NCI-H2196 treated with DMSO at 0.1 percent for 48 hours (cell line): Measurements from ENCODE around the gene EXOC4.

ENCODE experiments used
- DNase-seq: peaks from one replicate; lab custom pipeline; 2025; ENCODE audit not compliant: unreplicated experiment; lab: John Stamatoyannopoulos, UW

The EXOC4 gene

DNA sequence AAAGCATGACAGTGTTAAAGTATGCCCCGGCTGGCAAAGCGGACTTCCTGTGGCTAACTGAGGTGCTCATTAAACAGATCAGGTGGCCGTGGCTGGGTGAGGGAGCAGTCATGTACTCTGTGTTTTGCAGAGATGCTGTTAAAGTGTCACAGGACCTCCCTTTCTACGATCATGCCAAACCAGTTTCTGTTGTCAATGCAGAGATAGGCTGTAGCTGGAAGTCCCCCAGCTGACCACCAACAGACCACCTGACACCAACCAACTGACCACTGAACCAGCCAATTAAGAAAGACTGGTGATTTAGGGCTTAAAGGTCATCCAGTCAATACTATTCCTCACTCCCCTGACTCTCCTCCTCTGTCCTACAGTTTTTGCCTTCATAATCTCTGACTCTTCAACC lies 443.2 kb downstream of the EXOC4 start:
- no peak for DNase-seq

DNA sequence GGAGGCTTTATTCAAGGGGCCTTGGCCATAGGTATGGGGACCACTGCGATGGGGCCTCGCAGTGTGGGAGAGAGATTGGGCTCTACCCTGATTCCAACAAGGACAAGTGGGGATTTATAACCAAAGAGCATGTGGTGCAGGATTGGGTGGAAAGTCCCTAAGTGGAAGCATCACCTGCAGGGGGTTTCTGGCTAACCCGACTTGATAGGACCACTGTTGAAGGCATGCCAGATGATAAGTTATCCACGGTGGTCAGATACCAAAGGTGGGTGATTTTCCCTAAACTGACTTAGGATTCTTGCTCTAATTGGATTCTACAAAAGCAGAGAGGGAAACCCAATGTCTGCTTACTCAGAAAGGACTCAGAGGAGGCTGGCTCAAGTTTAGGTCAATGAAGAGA lies 444.7 kb downstream of the EXOC4 start:
- no peak for DNase-seq

DNA sequence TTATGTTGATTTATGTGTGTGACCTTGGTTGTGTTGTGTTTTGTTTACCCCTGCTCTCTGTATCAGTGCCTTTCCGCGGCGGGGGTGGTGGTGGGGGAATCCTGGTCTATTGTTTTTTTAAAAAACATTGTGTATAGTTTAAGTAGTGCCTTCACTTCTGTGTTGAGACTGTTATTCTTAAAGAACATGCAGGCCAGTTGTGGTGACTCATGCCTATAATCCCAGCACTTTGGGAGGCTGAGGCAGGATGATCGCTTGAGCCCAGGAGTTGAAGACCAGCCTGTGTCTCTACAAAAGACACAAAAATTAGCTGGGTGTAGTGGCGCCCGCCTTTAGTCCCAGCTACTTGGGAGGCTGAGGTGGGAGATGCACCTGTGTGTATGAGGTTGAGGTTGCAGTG lies 445.2 kb downstream of the EXOC4 start:
- DNase-seq, result no peak

DNA sequence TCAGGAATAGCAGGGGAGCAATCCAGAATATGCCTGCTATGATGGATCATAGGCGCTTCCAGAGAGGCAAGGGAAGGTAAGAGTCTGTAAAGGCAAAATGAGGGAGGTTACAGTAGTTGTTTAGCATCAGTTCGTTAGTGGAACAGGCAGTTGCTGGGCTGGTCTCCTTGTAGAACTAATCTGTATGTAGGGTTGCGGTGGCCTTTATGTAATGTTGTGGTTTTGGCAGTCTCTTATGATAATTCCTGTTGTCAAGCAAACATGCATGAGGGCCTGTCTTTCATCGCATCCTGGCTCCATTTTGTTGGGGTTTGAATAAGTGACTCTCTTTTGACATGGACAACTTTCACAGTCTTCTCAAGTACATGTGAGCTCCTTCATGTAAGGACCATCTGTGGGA lies 446.5 kb downstream of the EXOC4 start:
- no peak for DNase-seq

DNA sequence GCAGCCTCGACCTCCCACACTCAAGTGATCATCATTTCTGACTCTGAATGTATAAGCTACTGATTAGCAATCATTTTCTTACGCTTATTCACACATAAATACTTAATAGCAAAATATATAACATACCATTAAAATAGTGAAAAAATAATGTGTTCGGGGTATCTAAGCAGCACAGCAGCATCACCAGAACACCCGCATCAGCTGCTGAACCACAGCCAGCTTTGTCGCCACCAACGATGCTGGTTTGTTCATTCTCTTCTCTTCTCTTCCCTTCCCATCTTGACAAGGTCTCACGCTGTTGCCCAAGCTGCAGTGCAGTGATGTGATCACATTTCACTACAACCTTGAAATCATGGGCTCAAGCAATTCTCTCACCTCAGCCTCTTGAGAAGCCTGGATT lies 449.2 kb downstream of the EXOC4 start:
- no peak for DNase-seq

DNA sequence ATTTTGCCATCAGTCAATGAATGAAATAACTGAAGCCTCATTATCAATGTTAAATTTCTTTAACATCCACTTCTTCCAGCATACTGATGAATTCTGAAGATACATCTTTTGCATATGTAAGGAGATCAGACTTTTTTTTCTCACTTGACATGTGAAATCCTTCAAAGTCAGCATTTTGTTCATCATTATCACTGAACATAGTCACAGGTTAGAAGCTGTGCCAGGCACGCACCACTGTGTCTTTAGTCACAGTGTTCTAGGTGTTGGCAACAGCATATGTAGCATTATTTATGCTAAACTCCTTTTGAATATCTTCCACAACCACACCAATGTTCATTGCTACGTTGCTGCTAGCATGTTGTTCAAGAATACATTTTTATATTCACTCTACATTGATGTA lies 450.1 kb downstream of the EXOC4 start:
- DNase-seq, result no peak

DNA sequence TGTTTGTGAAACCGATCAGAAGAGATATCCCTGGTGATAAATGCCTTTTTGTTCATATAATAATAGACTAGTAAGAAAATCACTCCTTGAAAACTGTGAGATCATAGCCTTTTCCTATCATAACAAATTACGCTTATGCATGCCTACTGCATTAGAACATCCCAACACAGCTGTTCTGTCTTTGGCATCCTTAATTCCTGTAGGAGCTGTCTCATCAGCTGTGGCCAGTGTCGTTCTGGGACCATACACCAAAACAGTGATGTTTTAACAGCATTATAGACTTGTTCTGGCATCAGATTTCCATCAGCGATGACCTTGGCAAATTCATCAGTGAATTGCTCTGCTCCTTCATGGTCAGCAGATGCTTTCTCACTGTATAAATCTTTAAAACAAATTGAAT lies 450.7 kb downstream of the EXOC4 start:
- no peak for DNase-seq

DNA sequence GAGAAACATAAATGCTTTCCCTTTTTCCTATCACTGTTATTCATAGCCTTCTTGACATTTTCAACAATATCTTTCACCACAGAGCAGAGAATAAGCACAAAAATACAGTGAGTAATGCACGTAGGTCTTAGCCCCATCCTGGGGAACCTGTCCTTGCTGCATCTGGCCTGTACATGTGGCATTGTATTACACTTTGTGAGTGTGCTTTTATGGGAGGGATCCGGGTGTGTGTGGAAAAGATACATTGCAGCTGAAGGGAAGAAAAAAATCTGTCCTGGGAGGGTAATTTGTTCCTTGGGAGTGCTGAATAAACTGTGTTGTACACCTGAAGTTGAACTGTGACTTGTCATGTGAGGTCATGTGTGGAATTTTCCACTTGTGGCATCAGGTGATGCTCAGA lies 451.6 kb downstream of the EXOC4 start:
- DNase-seq, result no peak

DNA sequence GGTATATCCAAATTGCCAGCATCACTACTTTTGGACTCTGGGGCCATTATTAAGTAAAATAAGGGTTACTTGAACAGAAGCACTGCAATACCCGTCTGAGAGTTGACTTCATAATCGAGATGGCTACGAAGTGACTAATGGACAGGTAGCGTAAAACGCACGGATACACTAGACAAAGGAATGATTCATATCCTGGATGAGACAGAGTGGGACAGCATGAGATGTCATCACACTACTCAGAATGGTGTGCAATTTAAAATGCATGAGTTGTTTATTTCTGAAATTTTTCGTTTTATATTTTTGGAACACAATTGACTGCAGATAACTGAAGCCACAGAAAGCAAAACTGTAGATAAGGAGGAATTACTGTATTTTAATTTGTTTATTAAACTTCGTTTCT lies 452.7 kb downstream of the EXOC4 start:
- DNase-seq, result no peak

DNA sequence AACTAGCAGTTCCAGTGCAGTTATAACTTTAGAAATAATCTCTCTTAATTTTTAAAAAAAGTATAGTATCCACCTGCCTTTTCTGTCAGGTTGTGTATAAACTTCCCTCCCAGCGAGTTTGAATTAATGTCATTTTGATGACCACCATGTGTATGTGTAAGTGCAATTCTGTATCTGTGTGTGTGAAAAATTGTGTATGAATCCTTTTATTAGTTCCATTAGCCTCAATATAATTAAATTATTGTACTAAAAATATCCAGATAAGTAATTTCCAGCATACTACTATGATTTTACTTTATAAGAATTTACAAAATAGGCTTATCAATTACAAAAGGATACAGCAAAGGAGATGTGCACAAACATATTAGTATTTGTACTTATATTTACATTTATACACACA lies 453.1 kb downstream of the EXOC4 start:
- DNase-seq, result no peak

DNA sequence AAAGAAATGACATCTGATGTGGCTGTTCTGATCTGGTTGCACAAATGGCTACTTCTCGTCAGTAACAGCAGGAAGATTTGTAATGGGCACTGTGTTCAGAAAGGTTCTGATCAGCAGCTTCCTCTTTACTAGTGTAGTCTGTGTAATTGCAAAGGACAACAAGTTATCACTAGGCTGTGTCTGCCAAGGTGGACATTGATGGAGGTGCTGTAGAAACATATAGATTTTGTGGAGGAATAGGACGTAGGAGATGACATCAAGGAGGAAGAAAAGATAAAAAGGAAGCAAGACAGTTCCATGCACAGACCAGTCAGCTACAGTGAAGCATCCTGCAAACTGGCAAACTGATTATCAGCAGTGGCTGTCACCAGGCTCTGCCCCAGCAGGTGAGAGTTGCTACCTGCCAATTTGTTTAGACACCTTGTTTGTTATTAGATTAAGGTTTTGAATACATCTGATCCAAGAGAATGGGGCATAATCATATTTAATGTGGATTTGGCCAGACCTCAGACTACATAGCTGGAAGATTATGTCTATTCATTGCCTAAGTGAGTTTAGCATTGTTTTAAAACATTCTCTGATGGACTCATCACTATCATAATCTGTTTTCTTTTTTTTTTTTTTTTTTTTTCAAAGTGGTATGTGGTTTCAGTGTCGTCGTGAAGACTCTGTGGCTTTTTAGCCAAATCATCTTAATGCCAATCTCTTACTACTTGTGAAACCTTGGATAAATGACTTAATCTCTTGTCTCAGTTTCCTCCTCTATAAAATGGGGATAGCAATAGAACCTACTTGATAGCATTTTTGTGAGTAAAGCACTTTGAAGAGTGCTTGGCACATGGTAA lies 456.4 kb downstream of the EXOC4 start:
- DNase-seq, result no peak

DNA sequence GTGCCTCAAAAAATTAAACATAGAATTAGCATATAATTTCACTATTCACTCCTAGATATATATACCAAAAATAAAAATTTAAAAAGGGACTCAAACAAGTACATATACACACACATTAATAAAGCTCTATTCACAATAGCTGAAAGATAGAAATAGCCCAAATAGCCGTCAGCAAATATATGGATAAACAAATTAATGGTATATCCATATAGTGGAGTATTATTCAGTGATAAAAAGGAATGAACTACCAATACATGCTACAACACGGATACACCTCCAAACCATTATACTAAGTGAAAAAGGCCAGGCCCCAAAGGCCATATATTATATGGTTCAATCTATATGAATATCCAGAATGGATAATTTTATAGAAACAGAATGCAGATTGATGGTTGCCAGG lies 459.7 kb downstream of the EXOC4 start:
- DNase-seq, result no peak

DNA sequence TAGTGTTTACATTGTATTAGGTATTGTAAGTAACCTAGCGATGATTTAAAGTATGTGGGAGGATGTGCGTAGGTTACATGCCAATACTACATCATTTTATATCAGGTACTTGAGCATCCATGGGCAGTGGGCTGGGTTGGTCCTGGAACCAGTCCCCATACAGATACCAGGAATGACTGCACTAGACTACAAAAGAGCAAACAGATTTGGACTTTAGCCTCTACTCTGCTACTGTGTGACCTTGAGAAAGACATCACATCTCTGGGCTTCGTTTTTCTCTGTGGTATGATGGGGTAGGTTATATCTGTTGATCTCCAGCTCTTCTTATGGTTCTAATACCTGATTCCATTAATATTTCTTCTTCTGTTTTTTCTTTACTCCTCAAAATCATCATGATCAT lies 461.8 kb downstream of the EXOC4 start:
- no peak for DNase-seq

DNA sequence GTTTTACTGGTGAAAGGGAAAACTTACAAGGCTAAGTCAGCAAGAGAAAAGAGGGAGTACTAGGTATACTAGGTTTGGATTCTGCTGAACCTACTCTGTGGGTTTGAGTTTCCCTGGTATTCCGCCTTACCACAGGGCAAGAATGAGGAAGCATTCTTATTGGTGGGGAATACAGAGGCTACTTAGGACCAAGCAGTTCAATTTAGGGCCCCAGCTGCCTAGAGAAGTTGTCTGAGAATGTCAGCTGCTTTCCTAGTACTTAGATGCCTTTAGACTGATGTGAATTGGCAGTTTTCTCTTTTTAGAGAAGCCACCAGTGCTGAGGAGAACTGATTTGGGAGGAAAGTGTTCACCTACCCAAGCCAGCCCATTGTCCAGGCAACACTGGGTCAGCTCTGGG lies 465.3 kb downstream of the EXOC4 start:
- DNase-seq, result no peak

DNA sequence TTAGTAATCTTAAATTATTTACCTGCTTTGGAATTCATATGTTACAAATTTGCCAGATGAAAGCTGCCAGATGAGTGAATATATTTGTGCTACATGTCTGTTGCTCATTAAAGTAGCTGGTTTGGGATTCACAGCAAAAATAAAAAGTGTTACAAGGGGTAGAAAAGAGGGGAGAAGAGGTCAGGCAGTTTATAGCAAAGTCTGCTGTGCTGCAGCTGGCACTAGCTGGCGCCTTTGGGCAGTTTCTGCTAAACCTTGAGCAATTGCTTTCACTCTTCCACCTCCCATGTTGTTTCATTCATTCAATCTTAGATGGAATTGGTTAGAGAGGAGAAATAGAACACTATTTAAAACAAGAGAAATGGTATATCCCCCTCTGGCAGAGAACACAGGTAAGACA lies 470.2 kb downstream of the EXOC4 start:
- no peak for DNase-seq

DNA sequence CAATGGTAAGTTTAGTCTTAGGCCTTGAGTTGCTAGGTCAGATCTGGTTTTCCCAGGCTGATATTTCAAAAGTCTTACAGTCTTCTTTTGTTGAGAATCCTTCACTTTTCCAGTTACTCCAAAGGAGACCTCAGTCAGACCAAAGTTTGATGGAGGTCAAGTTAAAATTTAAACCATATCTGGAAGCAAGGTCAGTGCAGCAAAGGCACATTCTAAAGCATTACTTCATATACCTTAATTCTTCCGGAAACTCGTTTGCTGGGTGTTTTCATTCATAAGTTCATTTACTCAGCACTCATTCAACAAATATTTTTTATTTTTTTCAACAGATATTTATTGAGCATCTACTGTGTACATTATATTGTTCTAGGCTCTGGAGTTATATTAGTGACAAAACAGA lies 471.3 kb downstream of the EXOC4 start:
- DNase-seq, result no peak

DNA sequence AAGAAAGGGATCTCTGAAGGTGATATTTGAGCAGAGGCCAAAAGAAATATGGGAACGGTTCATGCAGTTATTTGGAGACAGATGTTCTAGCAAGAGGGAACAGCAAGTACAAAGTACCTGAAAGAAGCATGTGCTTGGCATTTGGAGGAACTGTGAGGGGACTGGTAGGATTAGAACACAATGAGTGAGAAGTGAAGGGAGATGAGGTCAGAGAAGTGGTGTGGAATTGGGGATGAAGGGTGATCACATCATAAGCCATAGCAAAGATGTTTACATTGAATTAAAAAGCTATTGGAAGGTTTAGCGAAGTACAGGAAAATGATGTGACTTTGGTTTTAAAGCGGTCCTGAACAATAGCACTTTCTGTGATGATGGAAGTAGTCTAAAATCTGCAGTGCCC lies 471.8 kb downstream of the EXOC4 start:
- no peak for DNase-seq

DNA sequence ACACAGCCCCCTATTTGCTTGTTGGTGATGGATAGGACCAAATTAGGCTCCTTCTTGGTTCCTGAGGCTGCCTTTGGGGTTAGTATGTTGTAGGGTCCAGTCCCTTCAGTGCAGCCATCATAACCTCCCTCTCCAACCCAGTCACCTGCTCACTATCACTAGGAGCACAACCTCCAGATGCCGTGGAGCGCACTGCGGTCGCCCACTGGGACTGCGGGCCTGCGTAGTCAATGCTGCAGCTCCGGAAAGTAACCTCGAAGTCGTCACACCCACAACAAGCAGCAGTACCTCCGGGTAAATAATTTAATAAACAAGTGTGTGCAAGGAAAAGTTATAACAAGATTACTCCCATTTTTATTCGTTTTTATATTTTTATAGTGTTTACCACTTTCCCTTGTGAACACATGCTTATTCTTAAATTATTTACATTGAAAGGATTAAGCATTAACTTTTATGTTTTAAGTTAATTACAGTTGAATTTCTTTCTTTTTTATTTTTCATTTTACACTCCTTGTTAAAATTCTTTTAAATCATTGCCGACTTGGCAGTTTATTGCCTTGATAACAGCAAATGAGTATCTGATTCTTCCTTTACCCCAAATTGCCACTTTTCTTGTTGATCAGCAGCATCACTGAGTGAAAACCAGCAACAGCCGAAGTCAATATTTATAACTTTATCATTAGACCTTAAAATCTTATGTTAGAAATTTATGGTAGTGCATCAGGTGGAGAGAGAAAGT lies 474.8 kb downstream of the EXOC4 start:
- no peak for DNase-seq

DNA sequence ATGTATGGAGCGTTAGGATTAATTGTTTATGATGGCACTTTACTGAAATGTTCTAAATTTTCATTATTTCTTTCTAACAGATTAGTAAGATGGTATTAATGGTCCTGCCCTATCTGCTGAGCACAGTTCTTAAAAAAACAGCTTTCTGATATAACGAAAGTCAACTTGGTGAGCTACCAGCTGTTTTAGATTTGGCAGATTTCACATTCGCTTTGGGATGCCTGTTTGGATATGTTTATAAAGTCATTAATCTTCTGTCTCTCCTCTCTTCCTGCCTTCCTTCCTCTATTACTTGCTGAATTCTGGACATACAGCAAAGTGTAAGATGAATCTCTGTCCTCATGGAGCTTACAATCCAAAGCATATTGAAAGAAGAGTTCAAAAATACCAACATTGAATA lies 477.5 kb downstream of the EXOC4 start:
- DNase-seq, result no peak

DNA sequence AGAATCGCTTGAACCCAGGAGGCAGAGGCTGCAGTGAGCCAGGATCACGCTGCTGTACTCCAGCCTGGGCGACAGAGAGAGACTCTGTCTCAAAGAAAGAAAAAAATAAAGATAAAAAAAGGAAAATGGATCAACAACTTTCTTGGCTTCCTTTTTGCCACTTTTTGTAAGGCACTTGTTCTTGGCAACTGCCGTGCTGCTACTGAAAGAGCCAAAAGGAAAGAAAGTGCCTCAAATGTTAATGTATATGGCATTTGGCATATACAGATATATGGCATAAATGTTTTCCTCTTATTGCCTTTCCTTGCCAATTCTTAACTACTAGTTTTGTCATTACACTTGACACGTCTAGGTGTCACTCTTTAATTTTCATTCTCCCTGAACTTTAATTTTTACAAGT lies 480.5 kb downstream of the EXOC4 start:
- DNase-seq, result no peak

DNA sequence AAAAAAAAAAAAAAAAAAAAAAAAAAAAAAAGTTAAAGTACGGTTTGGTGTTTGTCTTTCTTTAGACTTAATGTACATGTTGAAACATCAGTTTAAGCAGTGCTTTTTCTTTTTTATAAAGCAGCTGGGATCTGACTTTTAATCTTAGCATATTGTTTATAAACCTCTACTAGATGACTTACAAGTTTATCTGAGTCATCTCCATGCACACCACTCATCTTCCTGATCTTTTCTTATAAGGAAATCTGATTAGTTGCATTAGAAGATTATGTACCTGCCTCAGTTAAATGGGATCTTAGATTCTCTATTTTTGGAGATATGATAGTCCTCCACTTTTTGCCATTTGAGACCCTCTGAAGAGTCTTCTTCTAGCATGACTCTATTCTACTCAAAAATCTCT lies 482.3 kb downstream of the EXOC4 start:
- DNase-seq, result no peak

DNA sequence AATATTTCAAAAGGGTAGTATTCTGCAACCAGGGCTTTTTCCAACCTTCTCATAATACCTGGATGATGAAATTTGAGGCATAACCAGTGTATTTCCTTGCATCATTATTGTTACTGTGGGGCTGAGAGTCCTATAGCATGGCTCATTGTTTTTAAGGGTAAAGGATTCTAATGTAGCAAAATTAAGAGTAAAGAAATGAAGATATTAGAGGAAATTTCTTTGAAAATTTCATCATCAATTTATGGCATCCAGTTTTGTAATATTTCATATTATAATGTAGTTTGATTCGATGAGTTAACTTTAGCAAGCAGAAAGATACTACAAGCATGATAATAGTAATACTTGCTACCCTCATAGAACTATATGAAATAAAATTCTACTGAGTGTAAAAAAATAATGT lies 486.9 kb downstream of the EXOC4 start:
- DNase-seq, result no peak

DNA sequence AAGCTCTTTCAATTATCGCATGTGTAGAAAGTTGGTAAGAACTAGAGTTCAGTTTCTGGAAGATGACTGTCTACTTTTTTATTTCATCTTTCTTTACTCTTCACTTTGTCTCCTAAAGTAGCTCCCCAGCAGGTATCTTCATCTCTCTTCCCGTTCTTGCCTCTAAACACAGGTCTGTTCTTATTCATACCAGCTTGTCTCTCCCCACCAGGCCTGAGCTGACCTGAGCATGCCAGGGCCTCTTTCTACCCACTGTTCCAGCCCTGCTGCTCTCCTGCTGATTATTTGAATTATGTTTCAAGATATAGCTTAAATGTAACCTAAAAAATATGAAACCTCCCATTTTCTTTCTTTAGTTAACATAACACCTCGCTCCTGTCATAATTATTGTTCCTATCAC lies 488.2 kb downstream of the EXOC4 start:
- DNase-seq, result no peak
